Umbilical cord (tissue), 2 donors: ENCODE results near the gene CD53. TPM values are rescaled to one million over a fixed set of nuclear protein-coding genes. Genes with fewer than 3 reads are reported as not detected.
A peak's percentile ranks its signal among the peaks of the same experiment; 100 is the strongest.
"Not testable (repeated sequence)": the region's sequence is repeated elsewhere in the genome, so short reads cannot be mapped to it uniquely, and the experiment has no call there.

Experiments used
- DNase-seq: peaks from one replicate; pipeline ENCODE4 v3.0.0-alpha.2; 2015; ENCODE audit warnings: low spot score
- total RNA-seq: library from RNA; depleted of rRNA; stranded (reverse); fragments of >200 nt; gene quantifications from one replicate; pipeline ENCODE4 v1.2.3, GENCODE V29; 2014; ENCODE audit warnings: low replicate concordance; ENCODE audit not compliant: insufficient read depth

CD53 gene, protein sequence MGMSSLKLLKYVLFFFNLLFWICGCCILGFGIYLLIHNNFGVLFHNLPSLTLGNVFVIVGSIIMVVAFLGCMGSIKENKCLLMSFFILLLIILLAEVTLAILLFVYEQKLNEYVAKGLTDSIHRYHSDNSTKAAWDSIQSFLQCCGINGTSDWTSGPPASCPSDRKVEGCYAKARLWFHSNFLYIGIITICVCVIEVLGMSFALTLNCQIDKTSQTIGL
- 30.1 TPM for total RNA-seq

DNA sequence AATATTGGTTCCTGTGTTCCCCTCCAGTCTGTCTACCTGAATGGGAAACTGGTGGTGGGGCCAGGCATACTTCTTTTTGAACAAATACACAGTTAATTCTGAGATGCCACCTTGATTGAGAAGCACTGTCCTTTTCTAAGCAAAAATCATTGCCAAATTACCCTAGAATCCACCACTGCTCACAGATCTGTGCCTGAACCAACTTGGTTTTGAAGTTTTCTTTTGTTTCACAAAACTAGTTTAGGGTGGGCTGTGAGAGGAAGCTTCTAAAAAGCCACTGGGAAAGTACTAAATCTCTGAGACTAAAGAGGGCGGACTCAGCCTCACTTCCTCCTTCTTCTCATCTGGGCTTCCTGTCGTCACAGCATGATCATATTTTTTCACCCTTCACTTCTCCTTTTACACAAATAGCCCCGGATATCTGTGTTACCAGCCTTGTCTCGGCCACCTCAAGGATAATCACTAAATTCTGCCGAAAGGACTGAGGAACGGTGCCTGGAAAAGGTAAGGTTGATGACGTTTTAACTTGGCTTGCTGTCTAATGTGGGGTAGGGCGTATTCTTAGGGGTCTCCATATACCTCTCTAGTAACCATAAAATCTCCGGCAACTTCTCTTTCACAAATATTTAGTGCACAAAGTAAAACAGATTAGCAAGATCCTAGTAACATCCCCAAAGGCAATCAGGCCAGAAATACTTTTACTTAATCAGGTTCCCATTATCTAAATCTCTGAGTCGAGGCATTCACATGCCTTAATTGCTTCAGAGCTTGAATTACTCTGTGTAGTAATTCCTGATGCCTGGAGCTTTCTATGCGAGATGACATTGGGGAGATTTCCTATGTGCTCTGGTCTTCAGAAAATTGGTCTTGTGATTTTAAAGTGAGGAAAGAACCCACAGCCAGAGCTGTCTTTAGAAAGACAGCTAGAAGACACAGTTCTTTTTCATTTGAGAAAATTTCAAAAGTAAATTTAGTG is at the start of gene CD53:
Gene CD53, plus strand, starts transcription at position 404 of the 976 bp plus-strand sequence. CDS start 18,261 bp downstream, outside the sequence.
- DNase-seq = peak; percentile 30

DNA sequence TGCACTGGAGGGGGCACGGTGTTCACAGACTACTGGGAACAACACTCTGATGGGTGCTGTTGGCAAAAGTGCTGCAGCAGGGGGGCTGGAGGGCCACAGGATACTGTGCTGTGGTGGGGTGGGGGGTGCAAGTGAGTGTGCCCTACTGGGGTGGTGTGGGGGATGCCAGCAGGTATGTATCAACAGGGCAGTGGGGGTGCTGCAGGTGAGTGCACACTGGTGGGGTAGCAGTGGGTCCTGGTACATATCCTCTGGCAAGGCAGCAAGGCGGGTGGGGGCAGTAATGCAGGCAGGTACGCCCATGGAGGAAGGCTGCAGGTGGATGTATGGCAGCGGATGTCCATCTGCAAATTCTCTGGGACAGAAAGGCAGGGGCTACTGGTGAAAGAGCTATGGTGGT is 48.8 kb upstream of the CD53 start:
- no peak for DNase-seq

DNA sequence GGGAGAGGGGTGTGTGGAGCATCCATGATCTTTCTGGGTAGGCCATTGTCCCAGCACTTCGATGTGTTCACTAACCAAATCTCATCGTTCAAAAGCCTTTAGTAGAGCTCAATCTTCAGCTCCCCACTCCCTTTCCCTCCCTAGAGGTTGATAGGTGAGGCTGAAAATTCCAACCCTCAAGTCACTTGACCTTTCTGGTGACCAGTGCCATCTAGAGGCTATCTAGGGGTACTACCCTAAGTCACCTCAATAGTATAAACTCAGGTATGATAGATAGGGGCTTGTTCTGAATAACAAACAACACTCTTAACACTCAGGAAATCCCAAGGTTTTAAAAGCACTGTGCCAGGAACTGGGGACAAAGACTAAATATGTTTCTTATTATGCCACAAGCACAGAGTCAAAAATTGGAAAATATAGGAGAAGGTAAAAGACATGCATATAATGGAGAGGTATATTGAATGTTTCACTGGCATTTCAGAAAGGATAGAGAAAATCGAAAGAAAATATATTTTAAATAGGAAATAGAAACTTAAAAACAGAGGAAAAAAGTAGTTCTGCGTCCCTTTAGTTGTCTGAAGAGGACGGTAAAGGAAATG is 42.9 kb upstream of the CD53 start:
- no peak for DNase-seq

DNA sequence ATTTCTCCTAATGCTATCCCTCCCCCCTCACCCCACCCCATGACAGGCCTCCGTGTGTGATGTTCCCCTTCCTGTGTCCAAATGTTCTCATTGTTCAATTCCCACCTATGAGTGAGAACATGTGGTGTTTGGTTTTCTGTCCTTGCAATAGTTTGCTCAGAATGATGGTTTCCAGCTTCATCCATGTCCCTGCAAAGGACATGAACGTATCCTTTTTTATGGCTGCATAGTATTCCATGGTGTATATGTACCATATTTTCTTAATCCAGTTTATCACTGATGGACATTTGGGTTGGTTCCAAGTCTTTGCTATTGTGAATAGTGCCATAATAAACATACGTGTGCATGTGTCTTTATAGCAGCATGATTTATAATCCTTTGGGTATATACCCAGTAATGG is 39.2 kb upstream of the CD53 start:
- DNase-seq = not testable (repeated sequence)

DNA sequence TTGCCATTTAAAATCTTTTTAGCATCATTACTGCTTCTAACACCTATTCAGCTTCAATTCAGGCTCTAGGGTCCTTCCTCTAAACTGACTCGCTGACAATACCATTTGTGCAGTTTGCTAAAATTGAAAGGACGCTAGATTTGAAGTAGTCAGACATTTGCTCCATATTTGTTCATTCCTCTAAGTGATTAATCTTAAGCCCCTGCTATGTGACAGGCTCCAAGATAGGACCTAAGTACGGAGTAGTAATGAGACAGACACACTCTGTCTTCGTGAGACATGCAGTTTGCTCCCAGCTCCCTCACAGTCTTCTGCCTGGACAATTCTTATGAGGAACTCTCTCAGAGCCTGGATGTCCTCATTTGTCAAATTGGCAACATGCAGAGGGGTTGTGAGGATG is 26.1 kb upstream of the CD53 start:
- no peak for DNase-seq

DNA sequence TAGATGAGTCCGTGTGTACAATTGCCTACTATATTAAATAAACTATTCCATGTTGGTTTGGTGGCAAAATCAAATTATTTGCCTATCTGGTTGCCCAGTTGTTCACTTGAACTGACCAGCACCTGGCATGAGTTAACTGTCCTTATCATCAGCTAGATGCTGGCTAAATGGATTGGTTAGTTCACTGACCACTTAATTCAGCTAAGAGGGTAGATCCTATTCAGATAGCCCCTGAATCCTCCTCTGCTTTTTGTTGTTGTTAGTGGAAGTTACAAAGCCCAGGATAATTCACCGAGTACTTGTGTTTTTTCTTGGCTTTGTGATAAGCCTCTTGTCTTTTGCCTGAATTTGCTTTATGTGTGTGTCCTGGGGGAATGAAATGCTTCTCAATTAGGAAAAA is 22.8 kb upstream of the CD53 start:
- no peak for DNase-seq

DNA sequence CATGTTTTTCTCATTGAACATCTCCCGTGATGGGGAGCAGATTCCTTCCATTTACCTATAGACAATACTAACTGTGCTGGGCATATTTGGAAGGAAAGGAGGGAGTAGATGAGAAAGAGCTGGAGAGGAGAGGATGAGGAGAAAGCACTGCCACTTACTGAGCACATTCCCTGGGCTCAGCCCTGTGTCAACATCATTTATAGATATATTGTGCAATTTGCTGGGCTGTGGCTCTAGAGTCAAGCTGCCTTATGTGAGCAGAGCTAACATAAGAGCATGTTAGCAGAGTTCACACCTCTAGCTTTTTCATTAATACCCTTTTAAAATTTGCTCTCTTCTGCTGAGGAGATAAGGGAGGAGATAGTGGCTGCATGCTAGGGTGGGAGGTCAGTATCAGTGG is 22.3 kb upstream of the CD53 start:
- DNase-seq = no peak

GRCh38 chr1:110853135-110853534 is 19.8 kb upstream of the CD53 start:
- DNase-seq = no peak

- DNase-seq = no peak
These were observed 16.5 kb upstream of the CD53 start for GRCh38 chr1:110856410-110856809.

GRCh38 chr1:110857964-110858948 is 14.7 kb upstream of the CD53 start:
- no peak for DNase-seq

DNA sequence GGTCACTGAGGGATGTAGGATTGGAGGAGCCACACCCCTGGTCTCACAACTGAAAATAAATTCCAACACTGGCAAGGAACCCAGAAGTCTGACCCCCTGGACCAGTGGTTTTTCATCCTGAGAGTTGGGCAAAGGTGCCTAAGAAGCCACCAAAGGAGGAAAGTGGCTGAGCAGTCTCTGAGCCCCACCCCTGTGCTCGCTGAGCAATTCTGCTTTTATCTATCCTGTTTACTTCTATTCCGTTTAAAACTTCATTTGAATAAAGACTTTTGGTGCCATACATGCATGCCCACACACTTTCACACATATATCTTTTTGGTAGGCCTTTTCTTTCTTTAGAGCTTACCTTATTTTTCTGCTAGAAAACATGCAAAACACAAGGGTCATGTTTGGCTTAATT is 13.9 kb upstream of the CD53 start:
- no peak for DNase-seq

GRCh38 chr1:110860174-110860573 is 12.8 kb upstream of the CD53 start:
- DNase-seq = no peak

DNA sequence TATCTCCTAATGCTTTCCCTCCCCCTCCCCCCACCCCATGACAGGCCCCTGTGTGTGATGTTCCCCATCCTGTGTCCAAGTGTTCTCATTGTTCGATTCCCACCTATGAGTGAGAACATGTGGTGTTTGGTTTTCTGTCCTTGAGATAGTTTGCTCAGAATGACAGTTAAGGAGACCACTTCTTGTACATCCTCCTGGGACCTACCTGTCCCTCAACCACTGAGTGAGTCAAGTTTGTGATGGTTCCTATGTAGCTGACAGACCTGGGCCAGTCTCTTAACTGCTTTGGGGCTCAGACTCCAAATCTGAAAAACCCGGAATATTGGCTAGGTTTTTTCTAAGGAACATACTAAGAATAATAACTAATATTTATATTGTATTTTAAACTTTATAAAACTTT is 12.3 kb upstream of the CD53 start:
- DNase-seq = not testable (repeated sequence)

DNA sequence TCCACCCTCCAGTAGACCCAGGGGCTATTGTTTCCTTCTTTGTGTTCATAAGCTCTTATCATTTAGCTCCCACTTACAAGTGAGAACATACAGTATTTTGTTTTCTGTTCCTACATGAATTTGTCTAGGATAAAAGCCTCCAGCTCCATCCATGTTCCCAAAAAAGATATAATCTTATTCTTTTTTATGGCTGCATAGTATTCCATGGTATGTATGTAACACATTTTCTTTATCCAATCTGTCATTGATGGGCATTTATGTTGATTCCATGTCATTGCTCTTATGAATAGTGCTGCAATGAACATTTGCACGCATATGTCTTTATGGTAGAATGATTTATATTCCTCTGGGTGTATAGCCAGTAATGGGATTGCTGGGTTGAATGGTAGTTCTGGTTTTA is 11.0 kb upstream of the CD53 start:
- DNase-seq = not testable (repeated sequence)

GRCh38 chr1:110864287-110864686 is 8.7 kb upstream of the CD53 start:
- DNase-seq = no peak

DNA sequence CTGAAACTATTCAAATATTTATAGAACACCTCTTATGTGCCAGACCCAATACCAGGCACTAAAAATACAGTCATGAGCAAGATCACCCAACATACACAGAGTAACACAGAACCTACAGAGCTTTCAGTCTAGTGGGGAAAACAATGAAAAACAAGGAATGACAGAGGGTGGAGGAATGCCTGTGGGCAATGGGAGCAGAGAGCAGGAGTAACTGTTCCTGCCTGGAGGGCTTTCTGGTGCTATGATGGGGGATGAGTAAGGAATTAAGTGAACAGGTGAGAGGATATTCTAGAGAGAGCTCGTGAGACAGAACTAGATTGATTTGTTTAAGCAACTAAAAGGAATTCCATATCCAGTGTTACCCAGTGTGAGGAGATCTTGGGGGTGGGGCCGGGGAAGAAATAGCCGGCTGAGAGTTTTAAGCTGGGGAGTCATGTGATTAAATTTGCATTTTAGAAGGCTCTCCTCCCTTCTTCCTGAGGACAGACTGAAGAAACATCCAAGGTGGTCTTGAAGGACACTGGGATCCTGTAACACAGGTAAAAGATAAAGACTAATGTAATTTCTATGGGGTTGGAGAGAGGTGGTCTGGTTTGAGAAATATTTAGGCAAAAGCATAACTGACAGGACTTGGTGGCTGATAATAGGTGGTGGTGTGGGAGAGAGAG is 2.1 kb upstream of the CD53 start:
- no peak for DNase-seq

DNA sequence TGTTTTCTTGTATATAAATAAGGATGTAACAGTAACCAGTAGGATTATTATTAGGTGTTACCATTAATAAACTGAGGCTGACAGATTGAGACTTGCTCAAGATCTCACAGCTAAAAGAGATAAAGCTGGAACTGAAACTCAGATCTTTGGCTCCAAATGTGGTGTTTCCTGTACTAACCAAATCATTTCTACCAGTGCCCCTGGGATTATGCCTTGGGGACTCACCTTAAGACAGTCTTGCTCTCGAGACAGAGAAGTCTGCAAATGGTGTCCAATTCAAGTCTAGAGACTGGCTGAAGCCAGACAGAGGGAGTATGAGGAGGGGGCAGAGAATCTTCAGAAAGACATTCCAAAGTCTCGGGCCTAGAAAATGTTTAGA is 593 bp upstream of the CD53 start:
- DNase-seq = no peak

GRCh38 chr1:110873856-110874255 is 908 bp downstream of the CD53 start:
- no peak for DNase-seq

- no peak for DNase-seq
These were observed 1.6 kb downstream of the CD53 start for GRCh38 chr1:110874324-110875215.
